Osteoblast (primary cell): ENCODE data around the gene GRIK3. TPM values are rescaled to one million over a fixed set of nuclear protein-coding genes. Genes with fewer than 3 reads are reported as not detected.

Experiments
- DNase-seq: peaks from one replicate; pipeline ENCODE4 v3.0.0; 2011; ENCODE audit warnings: low spot score, mixed read lengths; ENCODE audit not compliant: insufficient read length; ENCODE audit errors: missing footprints
- H2AFZ ChIP-seq: 2 replicates; pipeline ENCODE4 v1.6.0; 2011; ENCODE audit warnings: mild to moderate bottlenecking, low read length
- H3K27ac ChIP-seq: 2 replicates; pipeline ENCODE4 v1.5.1; 2011; ENCODE audit warnings: mild to moderate bottlenecking, low read depth, low read length, moderate library complexity
- H3K27me3 ChIP-seq: 2 replicates; pipeline ENCODE4 v1.6.0; 2012; ENCODE audit warnings: mild to moderate bottlenecking, control low read depth, inconsistent platforms, low read length, moderate library complexity; ENCODE audit not compliant: insufficient read depth
- H3K36me3 ChIP-seq: 2 replicates; pipeline ENCODE4 v1.5.1; 2011; ENCODE audit warnings: mild to moderate bottlenecking, low read length, control low read depth, moderate library complexity; ENCODE audit not compliant: insufficient read depth
- H3K4me1 ChIP-seq: 2 replicates; pipeline ENCODE4 v1.5.1; 2011; ENCODE audit warnings: mild to moderate bottlenecking, low read length, control low read depth, moderate library complexity; ENCODE audit not compliant: insufficient read depth
- H3K4me2 ChIP-seq: 2 replicates; pipeline ENCODE4 v1.6.0; 2011; ENCODE audit warnings: mild to moderate bottlenecking, low read length; ENCODE audit not compliant: insufficient read depth
- H3K4me3 ChIP-seq: fragments of 200-600 bp; sonication (generic); 3 replicates; pipeline ENCODE4 v1.5.1; 2012; ENCODE audit warnings: mild to moderate bottlenecking, low read length, inconsistent platforms; ENCODE audit not compliant: insufficient read depth
- H3K79me2 ChIP-seq: 2 replicates; pipeline ENCODE4 v1.6.0; 2012; ENCODE audit warnings: mild to moderate bottlenecking, low read length, control low read depth, inconsistent platforms; ENCODE audit not compliant: insufficient read depth
- H3K9me3 ChIP-seq: 2 replicates; pipeline ENCODE4 v1.5.1; 2011; ENCODE audit warnings: low read depth, low read length, control low read depth
- H4K20me1 ChIP-seq: 2 replicates; pipeline ENCODE4 v1.6.0; 2012; ENCODE audit warnings: mild to moderate bottlenecking, low read length, control low read depth; ENCODE audit not compliant: insufficient read depth
- total RNA-seq: library from RNA; depleted of rRNA; stranded (reverse); fragments of >200 nt; gene quantifications from 2 replicates; pipeline ENCODE4 v1.2.3, GENCODE V29; 2012
- TF ChIP-seq, protein P1 (sequence below): IDR thresholded peaks from 2 replicates; pipeline ENCODE4 v1.5.1; 2011; ENCODE audit warnings: mild to moderate bottlenecking, low read depth, low read length, moderate library complexity; ENCODE audit errors: extremely low read depth

The GRIK3 gene
- total RNA-seq, 1 donor, result not detected

DNA sequence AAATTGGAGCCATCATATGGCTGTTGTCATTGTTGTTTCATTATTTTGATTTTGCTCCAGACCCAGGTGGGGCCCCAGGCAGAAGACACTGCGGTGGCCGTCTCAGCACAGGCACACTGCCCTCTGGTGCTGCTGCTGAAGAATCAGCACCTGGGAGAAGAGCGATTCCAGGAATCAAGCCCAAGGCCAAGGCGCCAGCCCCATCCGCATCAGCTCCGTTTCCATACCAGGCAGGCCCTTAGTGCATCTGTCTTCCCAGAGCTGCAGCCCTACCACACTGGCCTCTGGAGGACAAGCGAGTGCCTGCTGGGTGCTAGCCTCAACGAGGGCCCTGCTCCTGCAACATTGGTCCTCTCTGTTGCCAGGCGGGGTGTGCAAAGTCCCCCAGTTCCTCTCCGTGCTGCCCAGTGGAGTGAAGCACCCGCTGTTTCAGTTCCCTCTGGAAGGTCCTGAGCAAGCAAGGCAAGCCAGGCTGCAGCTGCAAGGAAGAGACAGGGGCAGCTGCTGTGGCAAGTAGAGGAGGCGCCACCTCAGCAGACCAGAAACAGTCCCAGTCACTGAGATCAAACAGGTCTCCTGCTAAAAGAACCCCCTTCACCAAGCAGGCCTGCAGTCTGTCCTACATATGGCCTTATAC lies 5.2 kb downstream of the GRIK3 start:
- H4K20me1 ChIP-seq, result no peaks in the 10 kb centered on the region
- no peaks in the 10 kb centered on the region for H3K36me3 ChIP-seq
- no peaks in the 10 kb centered on the region for H3K4me1 ChIP-seq
- H3K79me2 ChIP-seq, result no peaks in the 10 kb centered on the region
- no peak overlapping the region for H2AFZ ChIP-seq
- peaks cover 20% of the 10 kb centered on the region for H3K27me3 ChIP-seq
- H3K4me2 ChIP-seq, result no peak overlapping the region
- no peak overlapping the region for H3K27ac ChIP-seq
- no peak overlapping the region for H3K4me3 ChIP-seq
- TF ChIP-seq, protein P1, sequence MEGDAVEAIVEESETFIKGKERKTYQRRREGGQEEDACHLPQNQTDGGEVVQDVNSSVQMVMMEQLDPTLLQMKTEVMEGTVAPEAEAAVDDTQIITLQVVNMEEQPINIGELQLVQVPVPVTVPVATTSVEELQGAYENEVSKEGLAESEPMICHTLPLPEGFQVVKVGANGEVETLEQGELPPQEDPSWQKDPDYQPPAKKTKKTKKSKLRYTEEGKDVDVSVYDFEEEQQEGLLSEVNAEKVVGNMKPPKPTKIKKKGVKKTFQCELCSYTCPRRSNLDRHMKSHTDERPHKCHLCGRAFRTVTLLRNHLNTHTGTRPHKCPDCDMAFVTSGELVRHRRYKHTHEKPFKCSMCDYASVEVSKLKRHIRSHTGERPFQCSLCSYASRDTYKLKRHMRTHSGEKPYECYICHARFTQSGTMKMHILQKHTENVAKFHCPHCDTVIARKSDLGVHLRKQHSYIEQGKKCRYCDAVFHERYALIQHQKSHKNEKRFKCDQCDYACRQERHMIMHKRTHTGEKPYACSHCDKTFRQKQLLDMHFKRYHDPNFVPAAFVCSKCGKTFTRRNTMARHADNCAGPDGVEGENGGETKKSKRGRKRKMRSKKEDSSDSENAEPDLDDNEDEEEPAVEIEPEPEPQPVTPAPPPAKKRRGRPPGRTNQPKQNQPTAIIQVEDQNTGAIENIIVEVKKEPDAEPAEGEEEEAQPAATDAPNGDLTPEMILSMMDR, result no peak
- no peaks in the 10 kb centered on the region for H3K9me3 ChIP-seq
- DNase-seq, result peak; percentile 39

DNA sequence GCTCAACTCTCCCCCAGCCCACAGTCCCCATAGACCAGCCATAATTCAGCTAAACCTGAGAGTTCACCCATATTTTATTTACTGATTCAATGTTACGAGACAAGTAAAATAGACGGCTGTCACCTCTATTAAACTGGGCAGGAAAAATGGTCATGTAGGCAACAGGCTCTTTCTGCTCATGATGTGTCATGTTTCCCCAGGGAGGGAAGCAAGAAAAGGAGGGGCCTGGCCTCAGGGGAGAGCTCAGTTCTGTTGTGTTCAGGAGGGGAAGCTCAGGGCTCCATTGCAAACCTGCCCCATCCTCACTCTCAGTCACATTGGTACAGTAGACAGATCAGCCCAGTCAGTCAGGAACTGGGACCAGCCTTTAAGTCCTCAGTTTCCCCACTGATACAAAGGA lies 12.8 kb downstream of the GRIK3 start:
- H3K27me3 ChIP-seq, result no peaks in the 10 kb centered on the region
- H3K36me3 ChIP-seq, result no peaks in the 10 kb centered on the region
- TF ChIP-seq, protein P1, result no peak
- no peaks in the 10 kb centered on the region for H4K20me1 ChIP-seq
- H2AFZ ChIP-seq, result no peak overlapping the region
- H3K4me3 ChIP-seq, result no peak overlapping the region
- no peaks in the 10 kb centered on the region for H3K79me2 ChIP-seq
- no peak overlapping the region for H3K27ac ChIP-seq
- DNase-seq, result no peak
- H3K4me1 ChIP-seq, result no peaks in the 10 kb centered on the region
- H3K9me3 ChIP-seq, result no peaks in the 10 kb centered on the region
- H3K4me2 ChIP-seq, result no peak overlapping the region

DNA sequence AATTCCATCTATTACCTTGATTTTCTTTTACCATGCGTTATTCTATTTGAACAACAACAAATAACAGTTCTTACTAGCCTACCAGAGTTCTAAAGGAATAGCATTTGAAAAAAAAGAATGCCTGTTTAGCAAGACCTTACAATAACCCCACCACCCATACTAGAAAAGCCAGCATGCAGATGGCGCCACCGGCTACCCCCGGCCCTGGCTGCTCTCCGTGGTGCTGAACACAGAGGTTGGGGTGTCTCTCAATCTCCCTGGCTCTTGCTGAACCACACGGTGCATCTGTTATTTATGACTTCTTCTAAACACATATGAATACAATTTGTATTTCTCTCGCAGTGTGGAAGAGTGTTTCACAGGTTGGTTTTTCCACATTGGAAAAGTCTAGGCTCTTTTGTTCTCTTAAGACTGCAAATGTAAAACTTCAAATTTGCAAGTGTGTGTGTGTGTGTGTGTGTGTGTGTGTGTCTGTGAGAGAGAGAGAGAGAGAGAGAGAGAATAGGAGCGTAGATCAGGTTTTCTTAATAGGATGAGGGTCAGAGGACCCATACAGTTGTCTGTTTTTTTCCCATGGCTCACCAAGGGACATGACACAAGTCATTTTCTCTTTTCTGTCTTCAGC lies 13.6 kb downstream of the GRIK3 start:
- Histone ChIP-seq H3K27me3 (no peaks in the 10 kb centered on the region), H2AFZ (no peak overlapping the region), H3K4me2 (no peak overlapping the region), H3K79me2 (no peaks in the 10 kb centered on the region), H3K4me1 (no peaks in the 10 kb centered on the region), H3K4me3 (no peak overlapping the region), H3K9me3 (no peaks in the 10 kb centered on the region), H4K20me1 (no peaks in the 10 kb centered on the region), H3K27ac (no peak overlapping the region), H3K36me3 (no peaks in the 10 kb centered on the region)
- TF ChIP-seq, protein P1, result no peak
- DNase-seq, result no peak

DNA sequence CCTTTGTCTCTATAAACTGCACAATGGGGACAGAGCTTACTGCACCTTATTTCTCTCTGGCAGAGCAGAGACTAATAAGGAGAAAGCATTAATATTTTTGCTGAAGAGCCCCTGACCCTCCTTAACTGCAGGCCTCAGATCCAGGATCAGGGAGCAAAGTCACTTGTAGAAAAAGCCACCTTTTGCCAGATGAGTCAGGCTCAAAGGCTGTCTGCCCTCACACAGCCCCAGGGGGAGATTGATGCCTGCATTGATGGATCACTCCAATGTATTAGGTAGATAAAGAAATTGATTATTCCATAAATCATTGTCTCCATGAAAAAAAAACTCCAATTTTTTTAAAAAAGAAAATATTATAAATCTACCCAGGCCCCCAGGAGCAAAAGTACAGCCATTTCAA lies 15.8 kb downstream of the GRIK3 start:
- TF ChIP-seq, protein P1, result no peak
- H3K4me2 ChIP-seq, result no peak overlapping the region
- DNase-seq, result no peak

More for the DNA sequence above, 15.8 kb downstream of the GRIK3 start:
- H2AFZ ChIP-seq, result no peak overlapping the region
- no peak overlapping the region for H3K4me3 ChIP-seq
- H3K9me3 ChIP-seq, result no peaks in the 10 kb centered on the region
- no peaks in the 10 kb centered on the region for H3K79me2 ChIP-seq
- H4K20me1 ChIP-seq, result no peaks in the 10 kb centered on the region
- no peaks in the 10 kb centered on the region for H3K4me1 ChIP-seq
- H3K36me3 ChIP-seq, result no peaks in the 10 kb centered on the region
- H3K27me3 ChIP-seq, result no peaks in the 10 kb centered on the region
- no peak overlapping the region for H3K27ac ChIP-seq
